Measurements from ENCODE around the gene HYKK.
"Not testable (repeated sequence)": the region's sequence is repeated elsewhere in the genome, so short reads cannot be mapped to it uniquely, and the experiment has no call there.

HYKK gene, protein sequence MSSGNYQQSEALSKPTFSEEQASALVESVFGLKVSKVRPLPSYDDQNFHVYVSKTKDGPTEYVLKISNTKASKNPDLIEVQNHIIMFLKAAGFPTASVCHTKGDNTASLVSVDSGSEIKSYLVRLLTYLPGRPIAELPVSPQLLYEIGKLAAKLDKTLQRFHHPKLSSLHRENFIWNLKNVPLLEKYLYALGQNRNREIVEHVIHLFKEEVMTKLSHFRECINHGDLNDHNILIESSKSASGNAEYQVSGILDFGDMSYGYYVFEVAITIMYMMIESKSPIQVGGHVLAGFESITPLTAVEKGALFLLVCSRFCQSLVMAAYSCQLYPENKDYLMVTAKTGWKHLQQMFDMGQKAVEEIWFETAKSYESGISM

GRCh38 chr15:78506971-78507830 is at the start of gene HYKK:
HYKK (plus strand) TSS chr15:78507577; CDS start chr15:78513089, 5,512 bp downstream.
- DNase-seq (ENCODE audit: low spot score) = peak; percentile 97

DNA sequence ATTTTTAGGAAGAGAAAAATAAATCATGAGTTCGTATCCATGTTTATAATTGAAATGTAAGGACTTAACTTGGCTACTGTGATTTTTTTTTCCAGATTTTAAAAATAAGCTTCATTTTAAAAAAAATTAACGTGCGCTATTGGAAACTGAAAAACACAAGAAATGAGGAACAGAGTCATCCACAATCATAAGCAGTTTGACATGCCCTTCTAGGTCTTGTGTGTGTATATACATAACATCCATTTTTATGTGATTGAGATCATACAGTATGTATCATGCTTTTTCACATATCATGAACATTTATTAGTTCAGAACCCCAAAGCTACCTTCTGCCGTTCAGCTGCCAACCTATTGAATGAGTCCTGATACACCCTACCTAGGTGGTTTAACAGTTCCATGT is 46.6 kb upstream of the HYKK start:
- no peak for DNase-seq (ENCODE audit: low spot score)

DNA sequence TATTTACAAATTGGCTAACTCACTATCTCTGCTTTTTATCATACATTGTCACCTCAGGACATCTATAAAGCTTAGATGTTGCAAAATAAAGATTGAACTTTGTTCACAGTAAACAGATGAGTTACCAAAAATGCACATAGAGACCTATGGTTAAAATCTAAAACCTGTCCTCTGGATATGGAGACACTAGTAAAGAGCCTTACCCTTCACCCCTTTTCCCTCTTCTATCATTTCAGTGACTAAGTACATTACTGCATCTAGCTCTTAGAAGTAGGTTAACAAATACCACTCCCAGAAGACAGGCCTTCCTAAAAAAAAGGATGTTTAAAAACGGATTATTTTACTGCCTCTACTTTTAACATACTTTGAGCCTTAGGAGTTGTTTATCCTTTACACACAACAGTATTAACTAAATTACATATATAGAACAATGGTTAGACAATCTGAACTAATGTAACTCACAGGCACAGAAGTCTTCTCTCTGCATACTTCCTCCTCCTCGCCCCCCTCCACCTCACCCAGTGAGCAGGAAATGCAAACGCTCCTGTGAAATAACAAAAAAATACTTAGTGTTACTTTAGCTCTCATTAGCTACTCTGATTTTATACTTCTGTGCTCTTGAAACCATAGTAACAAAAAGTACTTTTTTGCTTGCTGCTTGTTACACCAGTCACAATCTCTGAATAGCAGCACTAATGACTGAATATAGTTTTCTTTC is 46.0 kb upstream of the HYKK start:
- no peak for DNase-seq (ENCODE audit: low spot score)

DNA sequence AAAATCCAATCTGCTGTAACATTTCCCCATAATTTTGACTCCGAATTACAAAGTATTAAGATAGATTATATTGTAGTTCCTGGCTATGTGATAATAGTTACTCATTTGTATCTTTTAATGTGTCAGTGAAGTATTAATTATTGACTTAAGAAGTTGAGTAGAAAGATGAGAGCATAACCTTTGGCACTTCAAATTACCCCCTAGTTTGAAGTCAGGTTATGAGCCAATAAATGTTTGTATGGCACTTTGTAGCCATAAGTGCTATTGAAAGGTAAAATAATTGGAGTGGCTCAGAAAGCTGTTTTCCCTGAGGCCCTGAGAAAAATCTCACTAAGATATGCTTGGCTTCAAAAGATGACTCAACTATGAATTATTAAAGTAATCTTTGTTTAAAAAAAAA is 38.3 kb upstream of the HYKK start:
- no peak for DNase-seq (ENCODE audit: low spot score)

DNA sequence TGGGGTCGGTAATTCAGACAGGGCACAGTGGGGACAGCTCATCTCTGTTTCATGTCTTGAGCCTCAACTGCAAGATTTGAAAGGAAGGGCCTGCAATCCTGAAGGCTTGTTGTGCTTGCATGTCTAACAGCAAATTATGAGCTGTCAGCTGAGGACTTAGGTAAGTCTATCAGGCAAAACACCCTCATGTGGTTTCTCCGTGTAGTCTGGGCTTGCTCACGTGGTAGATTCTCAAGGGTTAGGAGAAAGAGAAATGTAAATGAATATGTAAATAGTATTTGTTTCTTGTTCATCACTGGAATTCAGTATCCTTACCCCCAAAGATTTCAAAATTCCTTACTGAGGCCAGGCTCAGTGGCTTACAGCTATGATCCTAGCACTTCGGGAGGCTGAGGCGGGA is 30.1 kb upstream of the HYKK start:
- DNase-seq (ENCODE audit: low spot score) = no peak

GRCh38 chr15:78479650-78480049 is 27.7 kb upstream of the HYKK start:
- no peak for DNase-seq (ENCODE audit: low spot score)

DNA sequence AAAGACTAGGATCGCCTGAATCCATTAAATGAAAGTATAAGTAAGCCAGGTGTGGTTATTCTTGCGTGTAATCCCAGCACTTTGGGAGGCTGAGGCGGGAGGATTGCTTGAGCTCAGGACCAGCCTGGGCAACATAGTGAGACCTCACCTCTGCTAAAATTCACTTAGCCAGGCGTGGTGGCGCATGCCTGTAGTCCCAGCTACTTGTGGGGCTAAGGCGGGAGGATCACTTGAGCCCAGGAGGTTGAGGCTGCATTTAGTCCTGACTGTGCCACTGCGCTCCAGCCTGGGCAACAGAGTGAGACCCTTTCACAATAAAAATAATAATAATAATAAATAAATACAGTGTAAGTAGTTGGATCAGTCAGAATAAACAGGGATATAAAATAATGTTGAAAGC is 25.5 kb upstream of the HYKK start:
- DNase-seq (ENCODE audit: low spot score) = no peak

DNA sequence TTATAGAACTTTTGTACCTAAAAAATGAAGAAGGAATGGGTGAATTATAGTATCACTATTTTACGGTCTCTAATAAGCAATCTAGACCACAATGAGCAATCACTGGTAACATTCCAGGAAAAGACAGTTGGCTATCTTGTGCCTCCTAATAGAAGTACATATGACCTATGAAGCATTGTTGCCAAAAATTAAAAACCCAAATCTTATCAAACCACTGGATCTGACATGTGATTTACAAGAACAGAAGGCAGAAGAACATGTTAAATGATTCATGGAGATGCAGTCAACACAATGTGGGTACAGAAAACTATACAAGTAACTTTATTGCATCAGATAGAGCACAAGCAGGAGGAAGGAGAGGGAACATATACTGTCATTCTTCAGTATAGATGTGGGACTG is 14.5 kb upstream of the HYKK start:
- DNase-seq (ENCODE audit: low spot score) = no peak

GRCh38 chr15:78501857-78502256 is 5.5 kb upstream of the HYKK start:
- no peak for DNase-seq (ENCODE audit: low spot score)

DNA sequence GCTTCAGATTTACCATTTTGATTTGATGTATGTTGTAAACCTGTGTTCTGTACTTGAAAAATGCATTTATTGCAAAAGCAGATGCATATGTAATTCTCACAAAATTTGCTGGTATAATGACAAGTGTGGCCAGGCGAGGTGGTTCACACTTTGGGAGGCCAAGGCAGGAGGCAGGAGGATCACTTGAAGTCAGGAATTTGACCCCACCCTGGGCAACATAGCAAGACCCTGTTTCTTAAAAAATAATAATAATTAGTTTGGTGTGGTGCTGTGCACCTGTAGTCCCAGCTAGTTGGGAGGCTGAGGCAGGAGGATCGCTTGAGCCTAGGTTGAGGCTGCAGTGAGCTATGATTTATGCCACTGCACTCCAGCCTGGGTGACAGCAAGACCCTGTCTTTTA is 4.7 kb upstream of the HYKK start:
- DNase-seq (ENCODE audit: low spot score) = no peak

- no peak for DNase-seq (ENCODE audit: low spot score)
These were observed 419 bp downstream of the HYKK start for GRCh38 chr15:78507831-78508160.

DNA sequence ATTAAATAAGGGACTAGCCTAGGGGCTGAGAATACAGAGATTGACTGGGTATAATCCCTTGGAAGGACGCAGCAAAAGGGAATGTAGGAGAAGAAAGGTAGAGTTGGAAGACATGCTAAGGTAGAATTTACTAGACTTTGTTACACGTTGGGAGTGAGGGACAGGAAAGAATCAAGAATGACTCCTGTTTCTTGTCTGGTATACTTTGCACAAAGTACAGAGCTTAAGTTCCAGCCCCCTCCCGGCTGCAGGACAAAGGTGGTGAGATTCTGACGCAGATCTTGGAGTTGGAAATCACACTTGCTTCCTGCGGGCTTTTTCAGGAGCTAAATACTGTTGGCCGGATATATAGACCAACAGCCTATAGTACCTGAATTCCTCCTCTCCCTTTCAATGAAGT is 895 bp downstream of the HYKK start:
- no peak for DNase-seq (ENCODE audit: low spot score)

DNA sequence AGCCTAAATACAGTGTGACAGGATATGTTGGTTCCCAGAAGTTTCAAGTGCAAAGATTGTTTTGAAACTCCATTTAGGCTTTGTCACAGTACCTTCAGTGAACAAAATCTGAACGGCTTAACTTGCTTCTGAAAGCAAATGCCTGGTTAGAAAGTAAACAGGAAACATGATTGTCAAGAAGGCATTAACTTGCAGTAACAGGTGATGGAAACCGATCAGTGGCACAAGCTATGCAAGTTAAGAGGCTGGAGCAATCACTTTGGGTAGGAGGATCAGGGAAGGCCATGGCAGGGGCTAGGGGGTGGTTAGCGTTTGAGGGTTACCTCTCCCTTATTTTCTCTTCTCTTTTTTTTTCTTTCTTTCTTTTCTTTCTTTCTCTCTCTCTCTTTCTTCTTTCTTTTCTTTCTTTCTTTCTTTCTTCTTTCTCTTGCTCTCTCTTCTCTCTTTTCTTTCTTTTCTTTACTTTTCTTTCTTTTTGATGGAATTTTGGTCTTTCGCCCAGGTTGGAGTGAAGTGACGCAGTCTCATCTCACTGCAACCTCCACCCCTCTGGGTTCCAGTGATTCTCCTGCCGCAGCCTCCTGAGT is 2.4 kb downstream of the HYKK start:
- DNase-seq (ENCODE audit: low spot score) = no peak

DNA sequence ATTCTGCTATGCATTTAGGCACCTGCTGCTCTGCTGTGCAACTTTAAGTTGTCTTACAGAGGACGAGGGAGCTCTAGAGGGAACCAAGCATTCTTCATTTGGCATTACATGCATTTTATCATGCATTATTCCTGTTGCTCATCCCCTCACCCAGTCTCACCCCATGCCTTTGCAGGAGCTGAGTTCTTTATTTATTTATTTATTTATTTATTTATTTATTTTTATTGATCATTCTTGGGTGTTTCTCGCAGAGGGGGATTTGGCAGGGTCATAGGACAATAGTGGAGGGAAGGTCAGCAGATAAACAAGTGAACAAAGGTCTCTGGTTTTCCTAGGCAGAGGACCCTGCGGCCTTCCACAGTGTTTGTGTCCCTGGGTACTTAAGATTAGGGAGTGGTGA is 12.7 kb downstream of the HYKK start:
- DNase-seq (ENCODE audit: low spot score) = not testable (repeated sequence)

- no peak for DNase-seq (ENCODE audit: low spot score)
These were observed 16.9 kb downstream of the HYKK start for GRCh38 chr15:78524230-78524629.

GRCh38 chr15:78527325-78527724 is 19.9 kb downstream of the HYKK start:
- DNase-seq (ENCODE audit: low spot score) = no peak

DNA sequence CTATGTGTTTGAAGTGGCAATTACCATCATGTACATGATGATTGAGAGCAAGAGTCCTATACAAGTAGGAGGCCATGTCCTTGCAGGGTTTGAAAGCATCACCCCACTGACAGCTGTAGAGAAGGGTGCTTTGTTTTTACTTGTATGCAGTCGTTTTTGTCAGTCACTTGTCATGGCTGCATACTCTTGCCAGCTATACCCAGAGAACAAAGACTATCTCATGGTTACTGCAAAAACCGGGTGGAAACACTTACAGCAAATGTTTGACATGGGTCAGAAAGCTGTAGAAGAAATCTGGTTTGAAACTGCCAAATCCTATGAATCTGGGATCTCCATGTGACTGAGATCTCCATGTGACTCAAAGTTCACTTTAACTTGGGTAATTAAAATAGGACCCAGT is 26.0 kb downstream of the HYKK start:
- DNase-seq (ENCODE audit: low spot score) = no peak

DNA sequence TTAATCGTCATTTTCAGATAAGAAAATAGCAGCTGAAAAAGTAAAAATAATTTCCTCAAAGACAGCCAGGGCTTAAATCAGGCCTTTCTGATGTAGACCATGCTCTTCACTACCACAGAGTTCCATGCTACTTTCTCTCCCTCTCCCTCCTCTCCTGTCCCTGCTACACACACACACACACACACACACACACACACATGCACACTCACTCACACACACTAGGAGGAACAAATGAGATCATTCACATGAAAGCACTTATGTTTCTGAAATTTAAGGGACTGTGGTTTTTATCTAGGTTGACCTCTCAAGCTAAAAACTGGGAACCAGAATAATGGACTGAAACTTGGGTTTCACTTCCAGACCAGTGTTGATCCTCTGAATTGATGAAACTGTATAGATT is 28.8 kb downstream of the HYKK start:
- DNase-seq (ENCODE audit: low spot score) = no peak

DNA sequence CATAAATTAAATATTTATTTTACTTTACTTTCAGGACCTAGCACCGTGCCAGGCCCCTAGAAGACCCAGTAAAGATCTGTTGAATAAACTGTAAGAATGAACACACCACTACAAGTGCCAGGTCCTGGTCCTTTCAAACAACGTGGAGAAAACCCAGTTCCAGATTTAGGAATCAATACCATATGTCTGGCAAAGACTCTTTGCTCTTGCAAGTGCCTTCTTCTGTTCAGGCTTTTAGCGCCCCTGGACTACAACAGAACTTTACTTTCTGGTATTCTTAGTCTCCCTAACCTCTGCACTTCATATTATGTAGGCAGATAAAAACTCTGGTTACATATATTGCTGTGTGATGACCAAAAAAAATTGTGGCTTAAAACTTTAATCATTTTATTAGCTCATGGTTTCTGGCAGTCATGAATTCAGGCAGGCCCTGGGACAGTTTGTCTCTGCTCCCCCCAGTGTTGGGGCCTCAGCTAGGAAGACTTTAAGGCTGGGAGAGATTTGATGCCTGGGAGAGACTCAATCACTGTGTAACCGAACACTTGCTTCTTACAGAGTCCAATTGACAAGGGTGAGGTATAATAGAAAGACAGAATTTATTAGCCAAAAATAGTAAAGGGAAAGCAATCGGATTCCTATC is 30.0 kb downstream of the HYKK start:
- DNase-seq (ENCODE audit: low spot score) = no peak

DNA sequence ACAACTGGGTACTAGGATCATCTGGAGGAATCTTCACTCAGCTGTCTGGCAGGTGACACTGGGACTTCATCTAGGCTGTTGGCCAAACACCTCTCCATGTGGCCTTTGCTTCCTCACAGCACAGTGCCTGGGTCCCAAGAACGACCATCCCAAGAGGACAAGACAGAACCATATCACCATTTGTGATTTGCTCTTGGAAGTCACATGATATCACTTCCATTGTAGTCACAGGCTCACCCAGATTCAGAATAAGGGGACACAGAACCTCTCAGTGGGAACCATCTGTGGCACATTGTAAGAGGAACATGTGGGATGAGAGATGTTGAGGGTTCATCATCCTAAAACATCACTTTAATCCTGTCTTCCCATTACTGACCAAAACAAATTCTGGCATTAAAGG is 31.0 kb downstream of the HYKK start:
- DNase-seq (ENCODE audit: low spot score) = no peak

GRCh38 chr15:78539464-78540140 is 32.2 kb downstream of the HYKK start:
- DNase-seq (ENCODE audit: low spot score) = not testable (repeated sequence)

Measured in HuH-7.5 (cell line).